Stomach (tissue), 4 donors: ENCODE results near the gene ARHGAP25.

Source experiments
- CTCF ChIP-seq, 7 experiments: fragments of 450-650 bp in 4 of 7; fragments of 200-600 bp in 3 of 7; sonication (generic) in 3 of 7; IDR thresholded peaks; one replicate each; pipeline ENCODE4 v1.5.1; 2016 to 2019; ENCODE audit warnings: antibody characterized with exemption in 7 of 7, control low read depth in 2 of 7, mild to moderate bottlenecking in 1 of 7
- POLR2A ChIP-seq, 4 donors: fragments of 450-650 bp; IDR thresholded peaks; one replicate each; pipeline ENCODE4 v1.6.1; 2016; ENCODE audit warnings: antibody characterized with exemption in 4 of 4, control low read depth in 2 of 4, mild to moderate bottlenecking in 1 of 4, moderate library complexity in 1 of 4
- POLR2AphosphoS5 ChIP-seq, 3 donors: sonication (generic); formaldehyde crosslinking; IDR thresholded peaks; one replicate each; pipeline ENCODE4 v1.6.1; 2016; ENCODE audit warnings: antibody characterized with exemption in 3 of 3

GRCh38 chr2:68732036-68732932 is 2.3 kb upstream of the ARHGAP25 start:
- TF ChIP-seq POLR2AphosphoS5 (IDR thresholded peaks at IDR 0.05) (no peak), CTCF (IDR thresholded peaks at IDR 0.05) (no peak), POLR2A (IDR thresholded peaks at IDR 0.05) (no peak)
